HEK293T (cell line): ENCODE results near the gene C17orf78.

Source experiments
- ARNT ChIP-seq: fragments of 450-650 bp; IDR thresholded peaks from 2 replicates; pipeline ENCODE4 v1.6.1; 2017; ENCODE audit warnings: mild to moderate bottlenecking
- BHLHE40 ChIP-seq: fragments of 450-650 bp; IDR thresholded peaks from 2 replicates; pipeline ENCODE4 v1.6.1; 2016; ENCODE audit warnings: mild to moderate bottlenecking, moderate library complexity, borderline replicate concordance
- ELF4 ChIP-seq: fragments of 450-650 bp; IDR thresholded peaks from 2 replicates; pipeline ENCODE4 v1.6.1; 2017; ENCODE audit warnings: antibody characterized with exemption
- FOXK2 ChIP-seq: fragments of 450-650 bp; IDR thresholded peaks from 2 replicates; pipeline ENCODE4 v1.6.1; 2016; ENCODE audit warnings: mild to moderate bottlenecking
- FOXM1 ChIP-seq: fragments of 450-650 bp; IDR thresholded peaks from 2 replicates; pipeline ENCODE4 v1.6.1; 2017; ENCODE audit warnings: mild to moderate bottlenecking, borderline replicate concordance
- NFRKB ChIP-seq: fragments of 450-650 bp; IDR thresholded peaks from 2 replicates; pipeline ENCODE4 v1.6.1; 2016; ENCODE audit warnings: mild to moderate bottlenecking, moderate library complexity
- SUZ12 ChIP-seq: fragments of 450-650 bp; IDR thresholded peaks from 2 replicates; pipeline ENCODE4 v1.6.1; 2016; ENCODE audit warnings: mild to moderate bottlenecking
- TARDBP ChIP-seq: fragments of 450-650 bp; IDR thresholded peaks from 2 replicates; pipeline ENCODE4 v1.6.1; 2016
- ZNF384 ChIP-seq: fragments of 450-650 bp; IDR thresholded peaks from 2 replicates; pipeline ENCODE4 v1.6.1; 2016

- no peak for TF ChIP-seq ELF4
- TF ChIP-seq ARNT: no peak
- no peak for TF ChIP-seq ZNF384
- no peak for TF ChIP-seq BHLHE40
- no peak for TF ChIP-seq NFRKB
- TF ChIP-seq TARDBP: no peak
- no peak for TF ChIP-seq SUZ12
- no peak for TF ChIP-seq FOXM1
- no peak for TF ChIP-seq FOXK2
These were observed 10.2 kb upstream of the C17orf78 start for GRCh38 chr17:37365589-37365988.
